A673 (cell line): ENCODE data around the gene CD19.

ENCODE experiments used
- EZH2 ChIP-seq: fragments of 200-600 bp; sonication (generic); IDR thresholded peaks from 2 replicates; pipeline ENCODE4 v1.6.1; 2017; ENCODE audit warnings: borderline replicate concordance, low read depth, mild to moderate bottlenecking, mixed read lengths, antibody characterized with exemption, low read length; ENCODE audit not compliant: poor library complexity, severe bottlenecking
- TF ChIP-seq, protein P1 (sequence below): fragments of 300-800, 200-600 bp; sonication (generic); conservative IDR thresholded peaks from 2 replicates; pipeline ENCODE4 v1.5.1; 2017; ENCODE audit warnings: low read depth, mild to moderate bottlenecking, antibody characterized with exemption, low read length, moderate library complexity, mixed read lengths

DNA sequence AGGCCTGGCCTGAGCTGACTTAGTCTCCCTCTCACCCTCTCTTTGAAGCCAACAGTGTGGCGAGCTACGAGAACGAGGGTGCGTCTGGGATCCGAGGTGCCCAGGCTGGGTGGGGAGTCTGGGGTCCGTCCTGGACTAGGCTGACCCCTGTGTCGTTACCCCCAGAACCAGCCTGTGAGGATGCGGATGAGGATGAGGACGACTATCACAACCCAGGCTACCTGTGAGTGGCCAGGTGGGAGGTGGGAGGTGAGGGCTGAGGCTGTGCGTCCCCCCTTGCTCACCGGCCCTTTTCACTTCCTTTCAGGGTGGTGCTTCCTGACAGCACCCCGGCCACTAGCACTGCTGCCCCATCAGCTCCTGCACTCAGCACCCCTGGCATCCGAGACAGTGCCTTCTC, 54.7 kb downstream of the CD19 start:
- no peak for TF ChIP-seq EZH2
- TF ChIP-seq, protein P1, sequence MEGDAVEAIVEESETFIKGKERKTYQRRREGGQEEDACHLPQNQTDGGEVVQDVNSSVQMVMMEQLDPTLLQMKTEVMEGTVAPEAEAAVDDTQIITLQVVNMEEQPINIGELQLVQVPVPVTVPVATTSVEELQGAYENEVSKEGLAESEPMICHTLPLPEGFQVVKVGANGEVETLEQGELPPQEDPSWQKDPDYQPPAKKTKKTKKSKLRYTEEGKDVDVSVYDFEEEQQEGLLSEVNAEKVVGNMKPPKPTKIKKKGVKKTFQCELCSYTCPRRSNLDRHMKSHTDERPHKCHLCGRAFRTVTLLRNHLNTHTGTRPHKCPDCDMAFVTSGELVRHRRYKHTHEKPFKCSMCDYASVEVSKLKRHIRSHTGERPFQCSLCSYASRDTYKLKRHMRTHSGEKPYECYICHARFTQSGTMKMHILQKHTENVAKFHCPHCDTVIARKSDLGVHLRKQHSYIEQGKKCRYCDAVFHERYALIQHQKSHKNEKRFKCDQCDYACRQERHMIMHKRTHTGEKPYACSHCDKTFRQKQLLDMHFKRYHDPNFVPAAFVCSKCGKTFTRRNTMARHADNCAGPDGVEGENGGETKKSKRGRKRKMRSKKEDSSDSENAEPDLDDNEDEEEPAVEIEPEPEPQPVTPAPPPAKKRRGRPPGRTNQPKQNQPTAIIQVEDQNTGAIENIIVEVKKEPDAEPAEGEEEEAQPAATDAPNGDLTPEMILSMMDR: no peak
